Measurements from ENCODE around the gene OR5K1.

OR5K1 gene

DNA sequence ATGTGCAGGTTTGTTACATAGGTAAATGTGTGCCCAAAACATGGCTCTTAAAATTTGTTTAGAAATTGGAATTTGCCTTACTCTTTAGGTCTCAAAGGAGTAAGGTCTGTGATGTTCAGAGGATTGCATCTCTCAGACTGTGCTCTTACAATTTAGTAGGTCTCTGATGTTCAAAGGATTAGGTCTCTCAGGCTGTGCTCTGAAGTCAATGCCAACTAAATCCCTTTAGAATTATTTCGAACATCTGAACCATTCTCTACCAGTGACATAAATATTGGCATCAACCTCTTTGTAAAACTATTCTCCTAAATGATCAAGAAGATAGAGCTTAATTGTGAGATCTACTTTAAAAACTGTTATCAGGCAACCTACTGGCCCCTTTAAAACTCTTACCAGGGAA lies at the start of gene OR5K1:
TSS of gene OR5K1 (plus strand) at position 301 of the 400 bp plus-strand sequence. CDS start 6,376 bp downstream, outside the sequence.
- no peak for DNase-seq (ENCODE audit: low read depth in 3 of 3)

DNA sequence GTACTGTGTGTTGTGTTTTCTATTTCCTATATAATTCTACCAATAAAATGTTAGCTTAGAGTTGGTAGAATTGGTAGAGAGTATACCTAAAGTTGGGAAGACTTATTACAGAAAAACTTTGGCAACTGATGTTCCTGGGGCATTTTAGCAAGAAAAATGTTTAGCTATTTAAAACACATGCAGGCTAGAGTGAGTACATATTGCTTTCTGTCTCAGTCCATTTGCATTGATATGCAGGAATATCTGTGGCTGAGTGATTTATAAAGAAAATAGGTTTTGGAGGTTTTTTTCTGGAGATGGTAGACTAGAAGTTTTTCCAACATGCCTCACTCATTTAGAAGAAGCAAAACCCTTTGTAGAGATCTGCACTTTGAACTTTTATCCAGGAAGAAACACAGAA lies 30.4 kb upstream of the OR5K1 start:
- no peak for DNase-seq (ENCODE audit: low read depth in 3 of 3)

DNA sequence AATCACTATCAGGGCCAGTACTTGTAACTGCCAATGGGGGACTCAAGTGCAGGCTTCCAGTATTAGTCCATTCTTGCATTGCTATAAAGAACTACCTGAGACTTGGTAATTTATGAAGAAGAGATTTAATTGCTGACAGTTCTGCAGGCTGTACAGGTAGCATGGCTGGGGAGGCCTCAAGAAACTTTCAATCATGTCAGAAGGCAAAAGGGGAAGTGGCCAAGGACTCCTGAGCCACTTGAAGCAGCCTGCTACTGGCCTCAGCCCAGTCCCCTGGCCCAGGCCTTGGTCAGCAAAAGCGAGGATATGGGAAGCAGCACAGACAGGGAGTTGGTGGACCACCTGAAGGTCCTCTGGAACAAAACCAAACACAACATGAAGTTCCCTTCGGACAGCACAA lies 29.2 kb upstream of the OR5K1 start:
- DNase-seq (ENCODE audit: low read depth in 3 of 3): no peak

DNA sequence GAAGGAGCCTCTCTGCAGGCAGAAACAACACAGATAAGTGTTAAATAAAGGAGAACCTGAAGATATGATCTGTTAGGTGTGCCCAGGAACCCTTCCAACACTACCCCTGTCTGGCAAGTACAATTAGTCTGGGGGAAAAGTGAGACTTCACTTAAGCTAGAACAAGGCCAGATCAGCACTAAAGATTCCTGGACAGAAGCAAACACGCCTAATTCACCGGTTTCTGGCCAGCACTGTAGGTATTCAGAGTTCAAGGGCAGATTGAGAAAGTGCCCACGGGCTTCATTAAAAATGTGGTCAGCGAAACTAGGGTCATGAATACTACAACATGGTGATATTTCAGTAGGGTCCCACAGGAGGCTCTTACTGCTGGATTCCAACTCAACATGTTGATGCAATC lies 28.6 kb upstream of the OR5K1 start:
- DNase-seq (ENCODE audit: low read depth in 3 of 3): no peak

DNA sequence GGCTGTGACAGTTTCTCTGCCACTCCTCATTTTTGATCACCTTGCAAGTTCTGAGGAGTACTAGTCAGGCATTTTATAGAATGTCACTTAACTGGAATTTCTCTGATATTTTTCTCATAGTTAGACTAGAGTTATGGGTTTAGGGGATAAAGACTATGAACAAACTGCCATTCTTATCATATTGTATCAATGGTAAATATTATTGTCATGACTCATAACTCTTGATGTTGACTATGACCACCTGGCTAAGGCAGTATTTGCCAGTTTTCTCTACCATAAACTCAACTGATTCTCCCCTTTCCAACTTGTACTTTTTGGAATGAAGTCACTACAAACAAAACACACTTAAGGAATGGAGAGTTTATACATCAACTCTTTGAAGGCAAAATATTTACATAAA lies 22.7 kb upstream of the OR5K1 start:
- DNase-seq (ENCODE audit: low read depth in 3 of 3): no peak

DNA sequence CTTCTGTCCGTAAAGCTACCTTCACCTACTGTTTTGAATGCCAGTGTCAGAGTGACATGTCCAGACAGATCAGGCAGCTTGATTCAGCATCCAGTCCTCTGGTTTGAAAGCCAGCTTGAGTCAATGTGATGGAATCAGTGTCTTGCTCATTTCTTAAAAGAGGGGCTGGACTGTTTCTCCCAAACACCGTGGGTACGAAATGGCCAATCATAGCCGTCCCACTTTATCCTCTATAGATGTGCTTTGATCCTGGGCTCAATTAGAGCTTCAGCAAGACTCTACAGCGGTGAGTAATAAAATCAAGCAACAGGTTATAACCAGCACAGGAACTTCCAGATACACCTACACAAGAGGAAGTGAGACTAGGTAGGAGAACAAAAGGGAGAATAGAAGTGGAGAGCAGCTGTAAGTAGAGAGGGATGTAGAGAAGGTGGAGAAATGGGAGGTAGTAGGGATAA lies 17.0 kb upstream of the OR5K1 start:
- no peak for DNase-seq (ENCODE audit: low read depth in 3 of 3)

DNA sequence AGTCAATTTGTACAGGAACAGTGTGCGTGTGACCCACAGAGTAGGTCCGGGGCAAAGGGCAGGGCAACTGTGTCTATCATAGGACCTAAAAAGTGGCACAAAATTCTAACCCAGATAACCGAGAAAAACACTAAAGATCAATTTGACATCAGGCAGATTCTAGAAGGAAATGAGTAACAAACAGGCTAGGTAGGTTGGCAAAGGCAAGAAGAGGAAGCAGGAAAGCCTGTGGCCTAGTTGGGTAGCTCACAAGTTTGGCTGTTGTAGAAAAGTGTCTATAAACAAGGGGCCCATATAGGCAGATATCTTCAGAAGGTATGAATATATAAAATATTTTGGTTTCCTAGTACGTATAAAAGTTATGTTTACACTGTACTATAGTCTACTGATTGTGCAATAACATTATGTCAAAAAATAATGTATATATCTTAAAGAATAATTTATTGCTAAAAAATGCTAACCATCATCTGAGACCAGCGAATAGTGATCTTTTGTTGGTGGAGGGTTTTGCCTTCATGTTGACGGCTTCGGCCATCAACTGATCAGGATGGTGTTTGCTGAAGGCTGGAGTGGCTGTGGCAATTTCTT lies 13.3 kb upstream of the OR5K1 start:
- DNase-seq (ENCODE audit: low read depth in 3 of 3): no peak

DNA sequence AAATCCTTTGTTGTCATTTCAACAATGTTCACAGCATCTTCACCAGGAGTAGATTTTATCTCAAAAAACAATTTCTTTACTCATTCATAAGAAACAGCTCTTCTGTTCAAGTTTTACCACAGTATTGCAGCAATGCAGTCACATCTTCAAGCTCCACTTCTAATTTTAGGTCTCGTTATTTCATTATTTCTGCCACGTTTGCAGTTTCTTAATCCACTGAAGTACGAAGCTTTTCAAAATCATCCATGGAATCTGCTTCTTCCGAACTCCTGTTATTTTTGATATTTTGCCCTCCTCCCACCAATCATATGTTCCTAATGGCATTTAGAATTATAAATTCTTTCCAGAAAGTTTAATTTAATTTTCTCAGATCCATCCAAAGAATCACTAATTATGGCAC lies 12.6 kb upstream of the OR5K1 start:
- no peak for DNase-seq (ENCODE audit: low read depth in 3 of 3)

DNA sequence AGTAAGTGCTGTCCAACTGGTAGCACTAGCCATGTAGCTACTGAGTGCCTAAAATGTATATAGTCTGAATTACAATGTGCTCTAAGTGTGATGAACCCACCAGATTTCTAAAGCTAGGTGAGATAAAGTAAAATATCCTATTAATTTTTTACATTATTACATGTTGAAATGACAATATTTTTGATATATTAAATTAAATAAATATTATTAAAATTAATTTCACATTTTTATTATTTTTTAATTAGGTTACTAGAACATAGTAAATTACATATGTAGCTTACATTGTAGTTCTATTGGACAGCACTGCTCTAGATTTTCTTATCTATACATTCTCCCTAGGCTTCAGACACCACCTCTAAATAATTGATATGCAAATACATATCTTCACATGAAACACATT lies 9.2 kb upstream of the OR5K1 start:
- no peak for DNase-seq (ENCODE audit: low read depth in 3 of 3)

DNA sequence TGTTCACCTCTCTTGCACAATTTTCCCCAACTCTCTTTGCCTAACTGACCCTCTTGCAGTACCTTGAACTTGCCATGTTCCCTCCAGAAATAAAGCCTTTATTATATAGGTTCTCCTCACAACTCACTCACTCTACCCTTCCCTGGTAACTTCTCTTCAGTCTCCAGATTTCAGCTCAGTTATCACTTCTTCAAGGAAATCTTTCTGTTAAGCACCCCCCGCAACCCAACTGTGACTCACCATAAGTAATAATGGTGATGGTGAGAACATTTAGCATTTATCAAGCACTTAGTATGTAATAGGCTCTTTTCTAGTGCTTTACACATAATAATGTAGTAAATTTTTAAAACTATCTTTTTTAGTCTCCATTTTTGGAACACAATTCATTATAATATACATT lies 8.1 kb upstream of the OR5K1 start:
- no peak for DNase-seq (ENCODE audit: low read depth in 3 of 3)

DNA sequence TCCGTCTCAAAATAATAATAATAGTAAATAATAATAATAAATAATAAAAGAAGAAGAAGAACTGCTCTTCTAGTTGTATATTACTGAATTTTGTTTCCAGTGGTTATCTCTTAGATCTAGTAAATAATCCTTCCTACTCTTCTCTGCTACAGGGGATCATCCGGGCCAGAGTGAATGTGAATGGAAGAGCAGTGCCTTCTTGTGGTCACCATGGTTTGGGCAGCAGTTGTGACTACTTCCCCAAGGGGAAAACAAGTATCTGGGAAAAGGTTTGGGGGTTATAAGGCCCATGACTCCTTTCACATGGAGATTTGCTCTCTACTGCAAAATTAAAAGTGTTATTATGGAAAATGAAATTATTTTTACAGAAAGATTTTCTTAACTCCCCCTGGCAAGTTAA lies 5.5 kb upstream of the OR5K1 start:
- DNase-seq (ENCODE audit: low read depth in 3 of 3): no peak

DNA sequence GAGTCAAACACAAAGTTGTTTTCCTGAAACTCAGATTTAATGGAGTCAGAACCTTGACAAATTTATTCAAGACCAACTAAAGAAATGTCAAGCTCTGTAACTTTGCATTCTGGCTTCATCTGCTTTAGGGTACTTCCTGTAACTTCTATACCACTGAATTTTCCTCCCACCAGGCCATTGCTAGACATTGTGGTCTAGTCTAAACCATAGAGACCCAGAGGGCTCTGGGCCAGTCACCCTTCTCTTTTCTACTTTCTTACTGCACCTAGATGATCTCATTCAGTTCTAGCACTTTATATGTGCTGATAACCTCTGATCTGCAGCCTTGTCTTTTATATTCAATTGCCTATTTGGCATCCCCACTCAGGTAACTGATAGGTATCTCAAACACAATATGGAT lies 2.8 kb upstream of the OR5K1 start:
- no peak for DNase-seq (ENCODE audit: low read depth in 3 of 3)

DNA sequence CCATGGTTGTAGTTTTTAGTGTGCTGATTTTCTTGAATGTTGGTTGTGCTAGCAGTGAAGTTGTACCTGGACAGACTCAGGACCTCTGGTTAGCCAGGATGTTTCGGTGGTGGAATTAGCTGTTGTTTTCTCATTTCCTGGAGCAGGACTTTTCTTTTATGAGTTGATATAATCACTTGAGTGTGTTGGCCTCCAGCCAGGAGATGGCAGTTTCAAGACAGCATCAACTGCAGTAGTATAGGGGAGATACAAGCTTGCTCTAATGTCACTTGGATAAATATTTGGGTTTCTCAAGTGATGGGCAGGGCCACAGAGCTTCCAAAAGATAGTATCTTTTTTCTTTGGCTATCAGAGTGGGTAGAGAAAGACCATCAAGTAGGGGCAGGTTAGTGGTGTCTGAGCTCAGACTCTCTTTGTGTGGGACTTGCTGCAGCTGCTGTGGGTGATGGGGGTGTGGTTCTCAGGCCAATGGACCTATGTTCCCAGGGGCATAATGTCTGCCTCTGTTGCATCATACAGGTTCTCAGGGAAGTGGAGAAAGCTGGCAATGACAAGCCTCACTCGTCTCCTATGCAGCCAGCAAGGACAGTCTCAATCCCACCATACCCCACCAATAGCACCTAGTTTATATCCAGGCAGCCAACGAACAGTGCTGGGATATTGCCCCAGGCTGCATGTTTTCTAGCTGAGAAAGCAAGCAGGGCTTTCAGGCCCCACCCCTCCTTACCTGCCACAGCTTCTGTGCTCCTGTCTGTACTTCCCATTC lies 19.9 kb downstream of the OR5K1 start:
- DNase-seq (ENCODE audit: low read depth in 3 of 3): no peak

DNA sequence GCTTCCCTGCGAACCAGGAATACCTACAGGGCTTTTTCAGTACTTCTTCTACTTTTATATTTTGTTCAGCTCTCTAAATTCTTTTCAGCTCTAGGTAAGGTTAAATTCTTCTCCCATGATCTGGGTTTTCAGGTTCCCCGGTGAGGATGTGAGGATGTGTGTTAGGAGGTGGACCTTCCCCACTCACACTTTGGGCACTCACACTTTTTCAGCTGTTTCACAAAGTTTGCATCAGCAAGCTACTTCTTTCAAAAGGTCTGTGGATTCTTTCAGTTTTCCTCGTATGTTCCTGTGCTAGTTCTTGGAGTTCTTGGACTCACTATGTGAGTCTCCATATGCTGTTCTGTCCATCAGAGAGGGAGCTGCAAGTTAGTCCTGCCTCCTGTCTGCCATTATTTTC lies 20.6 kb downstream of the OR5K1 start:
- no peak for DNase-seq (ENCODE audit: low read depth in 3 of 3)

DNA sequence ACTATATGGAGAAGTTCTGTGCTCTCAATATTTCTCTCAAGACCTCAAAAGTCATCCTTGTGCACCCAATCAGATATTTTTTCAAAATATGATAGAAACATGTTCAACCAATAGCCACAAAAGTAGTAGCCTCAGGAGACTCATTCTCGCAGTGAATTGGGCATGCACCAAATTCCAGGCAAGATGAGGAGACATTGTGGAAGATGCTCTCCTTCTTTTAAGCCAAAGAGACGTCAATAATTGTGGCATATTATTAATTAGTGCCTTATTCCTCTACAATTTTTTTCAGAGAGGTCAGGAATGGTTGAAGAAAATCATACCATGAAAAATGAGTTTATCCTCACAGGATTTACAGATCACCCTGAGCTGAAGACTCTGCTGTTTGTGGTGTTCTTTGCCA lies 34.4 kb downstream of the OR5K1 start, which contains the start of gene OR5K2:
TSS of gene OR5K2 (plus strand) at position 301 of the 400 bp plus-strand sequence. CDS start at position 301, 0 bp downstream.
- no peak for DNase-seq (ENCODE audit: low read depth in 3 of 3)

DNA sequence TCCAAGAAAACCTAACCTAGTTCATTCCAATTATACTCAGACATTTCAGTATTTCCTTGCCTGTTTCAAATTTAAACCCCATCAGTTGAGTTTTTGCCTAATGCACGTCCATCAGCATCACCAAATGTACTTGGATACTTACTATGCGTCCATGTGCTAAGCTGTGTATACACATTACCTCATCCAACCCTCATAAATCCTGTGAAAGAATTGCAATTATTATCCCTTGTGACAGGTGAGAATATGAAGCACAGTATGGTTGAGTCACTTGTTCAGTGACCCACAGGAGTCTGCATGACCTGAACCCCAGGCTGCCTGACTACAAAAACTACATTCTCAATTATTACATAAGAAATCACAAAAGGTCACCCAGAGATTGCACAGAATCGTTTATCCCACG lies 37.0 kb downstream of the OR5K1 start:
- no peak for DNase-seq (ENCODE audit: low read depth in 3 of 3)

DNA sequence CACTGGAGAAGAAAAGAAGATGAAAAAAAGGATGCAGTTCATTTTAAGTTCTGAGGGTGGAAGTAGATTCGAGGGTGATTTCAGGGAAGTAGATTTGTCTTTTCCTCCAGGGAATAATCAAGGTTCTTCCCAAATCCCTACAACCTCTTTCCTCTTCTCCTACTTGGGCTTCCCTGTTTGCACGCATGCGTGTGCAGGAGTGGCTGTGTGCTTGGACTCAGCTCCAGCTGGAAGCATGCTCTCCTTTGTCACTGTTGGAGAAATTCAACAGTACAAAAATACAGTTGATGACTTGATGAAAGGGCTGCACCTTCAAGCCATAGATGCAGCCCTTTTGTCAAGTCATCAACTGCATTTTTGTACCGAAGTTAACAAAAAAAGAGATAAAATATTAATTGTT lies 38.3 kb downstream of the OR5K1 start:
- DNase-seq (ENCODE audit: low read depth in 3 of 3): no peak

DNA sequence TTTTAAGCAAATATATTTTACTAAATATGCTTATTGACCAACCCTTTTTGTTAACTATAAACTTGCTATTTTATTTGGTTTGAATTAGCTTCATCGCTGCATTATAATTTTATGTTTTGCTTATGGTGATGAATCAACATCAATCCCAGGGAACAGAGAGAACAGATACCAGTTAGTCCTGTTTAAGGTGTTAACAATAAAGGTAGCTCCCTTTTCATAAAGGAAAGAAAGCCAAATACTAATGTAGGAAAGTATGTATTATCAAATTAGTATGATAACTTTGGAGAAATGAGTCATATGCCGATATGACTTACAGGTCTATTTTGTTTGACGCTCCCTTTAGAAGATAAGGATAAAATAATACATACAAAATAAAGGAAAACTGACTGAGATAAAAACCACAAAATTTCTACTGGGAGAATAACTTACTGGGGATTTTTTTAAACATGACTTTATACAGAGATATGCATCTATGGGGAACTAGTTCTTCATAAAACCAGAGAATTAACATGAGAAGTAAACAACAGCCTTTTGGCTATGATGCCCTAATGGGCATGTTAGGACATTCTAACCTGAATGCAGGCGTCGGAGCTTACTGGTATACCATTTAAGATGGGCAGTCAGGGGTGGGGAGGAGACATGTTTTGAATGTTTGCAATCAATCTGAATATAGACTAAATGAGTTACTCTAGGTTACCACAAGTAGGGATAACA lies 39.0 kb downstream of the OR5K1 start:
- DNase-seq (ENCODE audit: low read depth in 3 of 3): no peak

DNA sequence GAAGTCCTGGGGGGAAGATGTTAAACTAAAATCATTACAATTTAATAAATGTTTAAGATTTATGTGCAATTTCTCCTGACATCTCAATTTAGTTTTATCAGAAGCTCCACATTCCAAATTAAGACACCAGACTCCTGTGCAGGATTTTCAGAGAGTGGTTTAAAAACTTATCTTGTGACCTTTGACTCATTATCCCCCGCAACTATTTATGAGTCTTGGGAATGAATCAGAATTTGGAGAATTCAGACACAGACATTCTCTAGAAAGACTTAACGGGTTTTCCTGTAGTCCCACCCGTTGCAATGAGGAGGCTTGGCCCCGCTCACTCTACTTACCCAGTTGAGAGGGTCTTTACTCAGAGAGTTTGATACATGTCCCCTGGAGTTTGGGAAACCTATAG lies 41.5 kb downstream of the OR5K1 start:
- no peak for DNase-seq (ENCODE audit: low read depth in 3 of 3)

DNA sequence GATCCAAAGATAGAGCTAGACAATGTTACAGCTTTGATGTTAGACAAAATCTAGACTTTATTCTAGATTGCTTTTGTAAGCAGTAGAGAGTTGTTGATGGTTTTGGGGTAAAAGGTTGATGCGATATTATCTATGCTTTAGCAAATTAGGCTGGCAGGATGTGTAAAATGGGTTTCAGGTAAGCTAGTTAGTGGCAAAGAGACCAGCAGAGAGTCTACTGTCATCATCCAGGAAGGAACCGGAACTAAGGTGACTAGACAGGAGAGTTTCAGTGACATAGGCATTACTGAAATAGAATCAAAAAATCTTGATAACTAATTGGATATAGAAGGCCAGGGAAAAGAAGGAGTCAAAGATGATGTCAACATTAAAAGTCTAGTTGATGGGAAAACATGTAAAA lies 45.6 kb downstream of the OR5K1 start:
- no peak for DNase-seq (ENCODE audit: low read depth in 3 of 3)

DNA sequence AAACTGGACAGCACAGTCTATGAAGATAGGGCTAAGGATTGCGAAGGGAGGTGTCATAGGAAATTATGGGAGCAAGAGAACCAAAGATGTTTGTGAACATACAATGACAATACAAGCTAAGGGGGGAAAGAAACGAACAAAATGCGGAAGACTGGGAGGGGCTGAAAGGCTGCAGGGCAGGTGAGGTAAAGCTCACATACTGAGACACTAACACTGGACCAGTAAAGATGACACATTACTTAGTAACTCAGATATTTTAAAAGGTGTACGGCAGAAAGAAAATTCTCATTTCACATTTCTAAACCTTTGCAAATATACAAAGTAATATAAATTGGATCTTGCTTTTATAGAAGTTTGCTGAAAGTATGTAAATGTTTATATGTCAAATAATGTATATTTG lies 49.6 kb downstream of the OR5K1 start:
- DNase-seq (ENCODE audit: low read depth in 3 of 3): no peak

DNA sequence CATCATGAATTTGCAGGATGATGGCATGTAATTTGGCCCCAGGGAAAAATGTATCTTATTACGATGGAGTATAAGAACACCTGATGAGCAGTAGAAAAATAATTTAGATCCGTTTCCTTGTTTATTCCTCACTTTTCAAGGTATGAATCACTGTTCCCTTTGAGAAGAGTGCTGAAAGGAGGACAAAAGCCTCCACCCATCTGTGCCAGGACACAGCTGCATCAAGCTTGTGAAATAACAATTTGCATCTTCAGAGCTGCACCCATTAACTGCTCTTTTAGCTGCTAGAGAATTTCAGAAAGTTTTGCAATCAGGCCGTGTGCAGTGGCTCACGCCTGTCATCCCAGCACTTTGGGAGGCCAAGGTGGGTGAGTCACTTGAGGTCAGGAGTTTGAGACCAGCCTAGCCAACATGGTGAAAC lies 50.1 kb downstream of the OR5K1 start:
- DNase-seq (ENCODE audit: low read depth in 3 of 3): no peak

DNA sequence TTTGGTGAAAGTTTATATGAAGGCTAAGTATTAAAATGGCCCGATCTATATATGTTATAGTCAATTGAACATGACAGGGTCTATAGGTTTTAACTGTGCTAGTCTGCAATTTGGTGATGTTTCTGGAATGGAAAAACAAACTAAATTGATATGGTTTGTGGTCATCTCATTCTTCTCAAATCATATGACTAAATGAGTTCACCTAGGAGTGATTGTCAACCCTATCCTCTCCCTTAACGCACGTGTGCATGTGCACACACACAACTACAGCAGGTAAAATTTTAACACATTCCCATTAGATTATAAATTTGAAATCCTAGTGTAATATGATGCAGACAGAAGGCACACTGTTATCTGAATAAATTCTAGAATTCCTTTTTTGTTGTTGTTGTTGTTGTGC lies 50.7 kb downstream of the OR5K1 start:
- no peak for DNase-seq (ENCODE audit: low read depth in 3 of 3)
